HG03097 (cell line): ENCODE data around the gene SFXN4.
"Not testable (repeated sequence)": the region's sequence is repeated elsewhere in the genome, so short reads cannot be mapped to it uniquely, and the experiment has no call there.

Experiments
- ATAC-seq: cut with Tn5 transposase; IDR thresholded peaks from one replicate; pipeline ENCODE4 v1.9.1; 2021; ENCODE audit not compliant: unreplicated experiment, low FRiP score

SFXN4 gene

DNA sequence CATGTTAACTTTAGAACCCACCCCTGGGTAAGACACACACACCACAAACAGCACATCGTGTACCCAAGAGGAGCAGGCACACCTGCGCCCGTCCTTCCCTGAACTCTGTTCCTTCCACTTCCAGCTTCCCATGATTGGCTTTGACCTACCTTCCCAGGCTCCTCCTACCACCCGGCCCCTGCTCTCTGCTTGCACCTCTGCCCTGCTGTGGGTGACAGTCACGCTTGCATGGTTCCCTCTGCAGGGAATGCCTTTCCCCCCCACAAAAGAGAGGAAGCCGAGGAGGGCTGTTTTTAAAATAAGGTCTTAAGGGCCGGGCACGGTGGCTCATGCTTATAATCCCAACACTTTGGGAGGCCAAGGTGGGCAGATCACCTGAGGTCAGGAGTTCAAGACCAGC, 16.4 kb downstream of the SFXN4 start:
- ATAC-seq, result no peak

DNA sequence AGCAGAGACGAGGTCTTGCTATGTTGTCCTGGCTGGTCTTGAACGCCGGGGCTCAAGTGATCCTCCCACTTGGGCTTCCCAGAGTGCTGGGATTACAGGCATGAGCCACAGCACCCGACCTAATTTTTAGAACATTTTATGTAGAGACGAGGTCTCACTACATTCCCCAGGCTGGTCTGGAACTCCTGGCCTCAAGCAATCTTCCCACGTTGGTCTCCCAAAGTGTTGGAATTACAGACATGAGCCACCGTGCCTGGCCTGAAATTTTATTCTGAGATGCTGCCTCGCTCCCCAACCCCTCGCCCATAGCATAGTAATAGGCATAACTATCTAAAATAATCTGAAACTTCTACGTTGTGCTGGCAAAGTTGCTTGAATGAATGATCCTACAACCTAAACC, 21.9 kb downstream of the SFXN4 start:
- ATAC-seq, result no peak

DNA sequence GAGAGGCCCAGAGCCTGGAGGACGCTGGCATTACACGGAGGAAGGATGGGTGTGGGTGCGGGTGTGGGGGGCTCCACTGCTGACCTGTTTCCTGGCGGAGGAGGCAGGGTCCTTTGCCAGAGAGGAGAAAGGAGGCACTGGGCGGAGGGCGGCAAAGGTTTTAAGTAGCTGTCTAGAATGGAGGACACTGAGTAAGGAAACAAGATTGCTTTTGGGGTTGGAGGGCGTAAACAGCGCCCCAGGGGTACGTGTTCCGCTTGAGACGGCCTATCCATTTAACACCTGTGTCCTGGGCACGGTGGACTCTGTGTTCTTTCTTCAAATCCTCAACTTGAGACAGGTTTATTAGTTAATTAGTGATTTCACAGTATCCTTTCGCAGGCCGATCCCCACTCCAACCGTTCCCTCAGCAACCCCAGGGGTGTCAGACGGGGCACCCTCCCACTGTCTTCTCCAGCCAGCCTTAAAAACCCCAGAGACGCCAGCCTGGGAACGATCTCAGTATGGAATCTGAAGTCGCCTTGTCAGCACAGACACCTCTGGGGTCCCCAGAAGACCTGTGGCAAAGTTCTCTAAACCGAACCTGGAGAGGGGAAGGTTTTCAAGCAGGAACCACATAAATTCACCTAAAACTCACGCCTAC, 24.8 kb downstream of the SFXN4 start:
- no peak for ATAC-seq

DNA sequence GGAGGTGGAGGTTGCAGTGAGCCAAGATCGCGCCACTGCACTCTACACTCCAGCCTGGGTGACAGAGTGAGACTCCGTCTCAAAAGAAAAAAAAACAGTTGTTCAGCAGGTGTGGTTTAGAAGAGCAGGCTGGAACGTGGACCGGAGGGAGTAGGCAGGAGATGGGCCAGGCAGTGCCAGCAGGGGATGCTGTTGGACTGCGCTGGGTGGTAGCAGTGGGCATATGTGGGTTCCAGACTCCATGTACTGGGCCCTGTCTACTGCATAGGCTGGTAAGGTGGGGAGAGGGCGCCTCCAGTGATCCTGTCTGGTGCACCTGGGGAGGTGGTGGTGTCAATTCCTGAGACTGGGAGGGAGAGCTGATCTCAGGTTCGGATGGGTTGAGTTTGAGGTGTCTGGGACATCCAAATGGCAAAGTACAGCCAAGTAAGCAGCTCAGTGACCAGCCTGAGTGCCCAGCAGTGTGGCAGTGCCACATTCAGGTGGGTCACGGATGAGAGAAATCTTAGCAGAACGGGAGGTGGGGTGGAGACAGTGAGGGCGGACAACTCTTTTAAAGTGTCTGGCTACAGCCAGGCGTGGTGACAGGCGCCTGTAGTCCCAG, 25.9 kb downstream of the SFXN4 start:
- ATAC-seq, result no peak

DNA sequence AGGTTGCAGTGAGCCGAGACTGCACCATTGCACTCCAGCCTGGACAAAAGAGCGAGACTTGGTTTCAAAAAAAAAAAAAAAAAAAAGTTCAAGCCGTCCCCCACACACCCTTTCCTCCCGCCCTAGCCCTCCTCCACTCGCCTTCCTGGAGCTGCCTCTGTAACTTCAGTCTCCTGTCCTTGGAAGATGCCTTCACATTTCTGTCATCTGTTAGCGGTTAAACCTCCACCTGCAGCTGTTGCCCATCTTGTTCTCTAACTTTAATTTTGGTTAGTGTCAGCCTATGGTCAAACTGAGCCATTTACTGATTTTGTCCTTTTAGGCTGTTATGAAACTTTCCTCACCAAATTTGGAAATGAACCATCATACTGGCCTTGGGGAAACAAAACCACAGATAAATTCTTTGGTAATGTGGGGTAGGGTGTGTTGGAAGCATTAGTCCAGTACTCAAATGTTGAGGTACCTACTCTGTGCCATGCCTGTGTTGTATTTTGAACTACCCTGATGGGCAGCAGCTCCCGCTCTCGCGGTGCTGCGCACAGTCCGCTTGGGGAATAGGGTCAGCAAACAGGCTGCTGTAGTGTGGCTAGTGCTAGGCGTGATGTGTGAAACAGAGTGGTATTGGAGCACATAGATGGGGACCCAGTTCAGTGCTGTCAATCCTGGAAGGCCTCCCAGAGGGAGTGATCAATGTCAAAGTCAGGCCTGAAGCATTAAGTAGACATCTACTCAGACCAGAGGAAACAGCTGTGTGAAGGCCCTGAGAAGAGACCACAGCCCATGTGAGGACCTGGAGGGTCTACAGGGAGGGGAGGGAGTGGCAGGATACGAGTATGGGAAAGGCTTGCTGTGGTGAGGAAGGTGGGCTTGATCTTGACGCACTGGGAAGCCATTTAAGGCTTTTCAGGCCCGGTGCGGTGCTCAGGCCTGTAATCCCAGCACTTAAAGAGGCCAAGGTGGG, 26.9 kb downstream of the SFXN4 start:
- no peak for ATAC-seq

DNA sequence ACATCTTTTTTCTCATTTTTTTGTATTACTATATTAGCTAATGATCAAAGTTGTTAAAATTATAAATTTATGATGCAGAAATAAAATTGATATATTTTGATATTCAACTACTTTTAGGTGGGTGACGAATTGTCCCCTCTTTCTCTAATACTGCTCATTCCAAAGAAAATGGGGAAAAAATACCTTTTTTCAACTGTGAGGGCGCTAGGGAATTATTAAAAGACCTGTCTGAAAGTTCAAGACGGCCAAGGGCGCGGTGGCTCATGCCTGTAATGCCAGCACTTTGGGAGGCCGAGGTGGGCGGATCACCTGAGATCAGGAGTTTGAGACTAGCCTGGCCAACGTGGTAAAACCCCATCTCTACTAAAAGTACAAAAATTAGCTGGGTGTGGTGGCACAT, 27.6 kb downstream of the SFXN4 start:
- not testable (repeated sequence) for ATAC-seq

DNA sequence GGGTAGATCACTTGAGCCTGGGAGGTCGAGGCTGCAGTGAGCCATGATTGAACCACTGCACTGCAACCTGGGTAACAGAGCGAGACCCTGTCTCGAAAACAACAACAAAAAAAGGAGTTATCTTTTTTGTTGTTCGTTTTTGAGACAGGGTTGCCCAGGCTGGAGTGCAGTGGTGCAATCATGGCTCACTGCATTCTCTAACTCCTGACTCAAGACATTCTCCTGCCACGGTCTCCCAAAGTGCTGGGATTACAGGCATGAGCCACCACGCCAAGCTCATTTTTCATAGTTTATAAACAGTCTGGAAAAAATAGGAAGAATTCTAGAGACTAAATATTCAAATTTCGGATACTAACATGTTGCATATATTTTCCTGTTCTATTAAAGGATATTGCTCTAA, 29.4 kb downstream of the SFXN4 start:
- no peak for ATAC-seq

DNA sequence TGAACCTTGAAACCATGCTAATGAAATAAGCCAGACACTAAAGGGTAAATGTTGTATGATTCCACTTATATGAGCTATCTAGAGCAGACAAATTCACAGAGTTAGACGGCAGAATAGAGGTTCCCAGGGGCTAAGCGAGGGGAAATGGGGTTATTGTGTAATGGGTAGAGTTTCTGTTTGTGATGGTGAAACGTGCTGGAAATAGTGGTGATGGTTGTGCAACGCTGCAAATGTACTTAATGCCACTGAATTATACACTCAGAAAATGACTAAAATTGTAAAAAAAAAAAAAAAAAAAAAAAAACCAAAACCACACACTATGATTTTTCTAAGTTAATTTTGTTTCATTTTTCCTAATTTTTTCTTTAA, 30.0 kb downstream of the SFXN4 start:
- no peak for ATAC-seq

DNA sequence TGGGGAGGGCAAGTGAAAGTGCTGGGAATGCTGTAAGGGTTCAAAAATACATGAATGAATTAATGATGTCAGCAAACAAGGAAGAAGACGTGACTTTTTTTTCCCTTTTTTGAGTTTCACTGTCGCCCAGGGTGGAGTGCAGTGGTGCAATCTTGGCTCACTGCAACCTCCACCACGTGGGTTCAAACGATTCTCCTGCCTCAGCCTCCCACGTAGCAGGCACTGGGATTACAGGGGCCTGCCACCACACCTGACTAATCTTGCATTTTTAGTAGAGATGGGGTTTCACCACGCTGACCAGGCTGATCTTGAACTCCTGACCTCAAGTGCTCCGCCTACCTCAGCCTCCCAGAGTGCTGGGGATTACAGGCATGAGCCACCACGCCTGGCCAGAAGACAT, 31.6 kb downstream of the SFXN4 start:
- no peak for ATAC-seq

DNA sequence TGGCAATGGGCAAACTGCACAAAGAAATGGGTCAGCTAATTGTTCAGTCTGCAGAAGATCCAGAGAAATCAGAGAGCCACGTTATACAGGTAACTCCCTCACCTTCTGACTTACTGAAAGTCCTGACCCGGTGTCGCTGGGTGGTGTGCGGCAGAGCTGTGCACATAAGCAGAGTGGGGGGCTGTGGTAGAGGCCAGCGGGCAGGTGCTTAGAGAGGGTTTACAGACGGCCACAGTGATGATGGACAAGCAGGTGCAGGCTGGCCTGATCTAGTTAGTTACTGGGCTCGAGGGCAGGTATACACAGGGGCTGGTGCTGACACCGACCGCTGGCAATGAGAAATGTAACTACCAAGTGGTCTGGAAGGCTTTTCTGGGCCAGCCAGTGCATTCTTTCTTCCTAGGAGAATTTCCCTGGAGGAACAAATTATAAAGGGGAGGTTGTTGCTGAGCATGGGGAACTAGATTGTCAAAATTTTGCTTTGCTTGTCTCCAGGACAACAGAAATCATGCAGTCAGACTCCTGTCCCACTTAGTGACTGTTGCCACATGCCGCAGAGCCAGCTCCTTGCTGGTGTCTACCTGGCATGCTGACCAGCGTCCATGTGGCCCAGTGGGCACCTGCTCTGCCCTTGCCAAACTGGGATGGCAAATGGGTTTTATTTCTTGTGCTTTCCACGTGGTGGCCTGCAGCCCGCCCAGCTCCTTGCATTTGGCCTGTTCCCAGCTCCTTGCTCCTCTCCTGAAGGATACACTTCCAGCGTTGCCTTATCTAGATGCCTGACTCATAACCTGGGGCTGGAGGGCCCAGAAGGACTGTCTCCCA, 32.8 kb downstream of the SFXN4 start:
- ATAC-seq, result no peak

DNA sequence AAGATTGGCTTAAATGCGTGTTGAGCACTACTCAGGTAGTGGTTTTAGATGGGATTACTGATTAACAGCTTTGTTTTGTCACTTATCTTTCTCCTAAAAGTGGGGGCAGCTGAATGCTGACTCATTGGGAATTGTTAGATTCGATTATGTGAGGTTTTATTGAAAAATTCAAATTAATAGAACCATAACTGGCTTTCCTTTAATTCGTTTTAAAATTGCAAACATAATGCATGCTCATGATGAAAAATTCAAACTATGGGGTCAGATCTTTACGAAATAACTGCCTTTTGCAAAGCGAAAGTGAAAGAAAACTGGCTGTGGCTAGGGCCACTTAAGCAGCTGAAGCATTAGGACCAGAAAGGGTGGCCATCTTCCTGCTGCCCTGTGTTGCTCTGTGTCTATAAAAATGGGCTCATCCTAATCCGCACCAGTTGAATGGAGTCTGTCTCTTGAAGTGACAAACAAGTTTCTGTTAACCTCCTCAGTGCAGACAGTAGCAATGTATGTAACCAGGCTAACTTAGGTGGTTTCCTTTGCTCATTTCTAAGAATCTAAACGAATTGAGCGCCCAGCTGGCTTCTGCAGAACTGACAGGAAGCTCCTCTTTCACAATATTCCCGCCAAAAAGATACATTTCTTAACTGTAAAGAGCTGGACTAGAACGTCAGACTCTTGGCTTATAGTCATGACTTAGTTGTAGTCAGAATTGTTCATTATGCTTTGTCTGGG, 33.8 kb downstream of the SFXN4 start:
- ATAC-seq, result peak; percentile 74

DNA sequence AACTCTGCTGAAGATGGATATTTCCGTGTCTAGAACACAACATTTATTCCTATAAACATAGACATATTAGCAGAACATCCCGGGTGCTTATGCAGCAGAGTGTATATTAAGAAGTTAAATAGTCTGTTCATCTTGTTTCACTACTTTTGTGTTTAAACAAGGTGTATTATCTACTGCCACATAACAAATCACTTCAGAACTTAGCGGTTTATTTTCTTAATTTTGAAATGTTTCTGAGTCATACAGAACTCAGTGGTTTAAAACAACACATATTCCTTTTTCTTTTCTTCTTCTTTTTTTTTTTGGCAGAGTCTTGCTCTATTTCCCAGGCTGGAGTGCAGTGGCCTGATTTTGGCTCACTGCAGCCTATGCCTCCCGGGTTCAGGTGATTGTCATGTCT, 35.8 kb downstream of the SFXN4 start:
- no peak for ATAC-seq

DNA sequence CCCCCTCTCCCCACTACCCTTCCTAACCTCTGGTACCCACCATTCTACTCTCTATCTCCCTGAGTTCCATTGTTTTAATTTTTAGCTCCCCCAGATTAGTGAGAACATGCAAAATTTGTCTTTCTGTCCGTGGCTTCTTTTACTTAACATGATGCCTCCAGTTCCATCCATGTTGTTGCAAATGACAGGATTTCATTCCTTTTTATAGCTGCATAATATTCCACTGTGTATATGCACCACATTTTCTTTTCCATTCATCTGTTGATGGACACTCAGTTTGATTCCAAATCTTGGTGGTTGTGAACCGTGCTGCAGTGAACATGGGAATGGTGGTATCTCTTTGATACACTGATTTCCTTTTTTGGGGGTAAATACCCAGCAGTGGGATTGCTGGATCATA, 39.6 kb downstream of the SFXN4 start:
- ATAC-seq, result no peak

DNA sequence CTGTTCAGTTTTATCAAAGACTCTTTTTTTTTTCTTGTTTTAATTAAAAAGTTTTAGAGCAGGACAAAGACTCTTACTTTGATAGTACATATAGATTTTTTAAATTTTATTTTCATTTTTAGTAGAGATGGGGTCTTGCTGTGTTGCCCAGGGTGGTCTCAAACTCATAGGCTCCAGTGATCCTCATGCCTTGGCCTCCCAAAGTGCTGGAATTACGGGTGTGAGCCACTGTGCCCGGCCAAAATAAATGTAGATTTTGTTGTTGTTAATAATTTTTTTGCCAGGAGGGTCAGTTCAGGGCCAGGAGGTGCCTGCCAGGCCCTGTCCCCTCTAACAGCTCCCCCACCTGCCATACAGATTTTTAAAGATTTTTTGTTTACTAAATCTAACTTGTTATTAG, 44.6 kb downstream of the SFXN4 start:
- ATAC-seq, result no peak

DNA sequence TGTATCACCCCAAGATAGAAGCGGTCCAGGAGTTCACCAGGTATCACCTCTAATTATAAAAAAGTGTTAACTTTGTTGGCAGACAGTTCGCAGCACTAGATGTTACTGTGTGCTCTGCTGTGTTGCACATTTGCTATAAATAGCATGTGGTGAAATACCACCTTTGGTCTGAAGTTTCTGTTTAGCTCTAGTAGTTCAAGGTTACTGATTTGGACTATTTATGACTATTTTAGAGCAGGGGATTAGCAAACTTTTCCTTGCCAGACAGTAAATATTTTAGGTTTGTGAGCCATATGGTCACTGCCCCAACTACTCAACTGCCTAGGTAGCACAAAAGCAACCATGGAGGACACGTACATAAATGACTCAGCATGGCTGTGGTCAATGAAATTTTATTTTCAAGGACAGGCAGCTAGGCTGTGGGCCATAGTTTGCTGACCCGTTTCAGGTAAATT, 45.1 kb downstream of the SFXN4 start:
- ATAC-seq, result peak; percentile 77

DNA sequence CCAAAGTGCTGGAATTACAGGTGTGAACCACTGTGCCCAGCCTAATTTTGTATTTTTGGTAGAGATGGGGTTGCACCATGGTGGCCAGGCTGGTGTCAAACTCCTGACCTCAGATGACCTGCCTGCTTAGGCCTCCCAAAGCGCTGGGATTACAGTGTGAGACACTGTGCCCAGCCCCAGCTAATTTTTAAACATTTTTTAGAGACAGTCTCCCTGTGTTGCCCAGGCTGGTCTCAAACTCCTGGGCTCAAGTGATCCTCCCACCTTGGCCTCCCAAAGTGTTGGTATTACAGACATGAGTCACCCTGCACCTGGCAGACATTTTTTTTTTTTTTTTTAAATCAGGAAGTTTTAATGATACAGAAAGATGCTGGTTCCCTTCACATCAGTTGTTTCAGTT, 46.1 kb downstream of the SFXN4 start:
- ATAC-seq, result no peak

DNA sequence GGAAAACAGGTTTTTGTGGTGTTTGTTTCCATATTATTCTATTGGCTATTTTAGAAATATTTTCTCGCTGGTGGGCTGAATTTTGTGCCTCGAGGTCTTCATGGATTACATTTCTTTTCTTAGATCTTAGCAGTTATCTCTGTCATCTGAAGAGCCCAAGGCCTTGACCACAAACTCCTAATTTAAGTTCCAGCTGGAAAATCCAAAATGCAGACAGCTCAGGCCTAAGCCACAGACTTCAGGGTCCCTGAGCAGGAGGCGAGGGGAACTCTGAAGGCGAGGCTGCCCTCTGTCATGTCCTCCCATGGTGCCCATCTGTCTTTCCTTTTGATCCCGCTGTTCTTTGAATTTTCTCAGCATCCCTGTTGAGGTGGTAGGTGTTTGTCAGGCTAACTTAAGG, 47.3 kb downstream of the SFXN4 start:
- no peak for ATAC-seq

DNA sequence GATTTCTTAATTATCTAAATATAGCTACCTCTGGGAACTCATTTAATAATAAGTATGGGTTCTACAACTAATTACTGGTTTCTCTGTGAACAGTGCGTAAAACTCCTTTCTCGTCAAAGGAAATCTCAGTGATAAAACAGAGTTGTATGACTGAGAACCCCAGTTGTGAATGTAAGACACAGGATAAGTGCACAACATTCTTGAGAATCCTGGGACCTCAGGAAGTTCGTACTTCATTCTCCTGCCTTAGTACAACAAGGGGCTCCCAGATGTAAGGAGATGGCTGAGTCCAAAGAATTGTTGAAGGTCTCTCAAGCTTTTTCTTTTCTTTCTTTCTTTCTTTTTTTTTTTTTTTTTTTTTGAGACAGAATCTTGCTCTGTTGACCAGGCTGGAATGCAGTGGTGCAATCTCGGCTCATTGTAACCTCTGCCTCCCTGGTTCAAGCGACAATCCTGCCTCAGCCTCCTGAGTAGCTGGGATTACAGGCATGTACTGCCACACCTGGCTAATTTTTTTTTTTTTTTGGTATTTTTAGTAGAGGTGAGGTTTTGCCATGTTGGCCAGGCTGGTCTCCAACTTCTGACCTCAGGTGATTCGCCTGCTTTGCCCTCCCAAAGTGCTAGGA, 49.1 kb downstream of the SFXN4 start:
- ATAC-seq, result no peak

DNA sequence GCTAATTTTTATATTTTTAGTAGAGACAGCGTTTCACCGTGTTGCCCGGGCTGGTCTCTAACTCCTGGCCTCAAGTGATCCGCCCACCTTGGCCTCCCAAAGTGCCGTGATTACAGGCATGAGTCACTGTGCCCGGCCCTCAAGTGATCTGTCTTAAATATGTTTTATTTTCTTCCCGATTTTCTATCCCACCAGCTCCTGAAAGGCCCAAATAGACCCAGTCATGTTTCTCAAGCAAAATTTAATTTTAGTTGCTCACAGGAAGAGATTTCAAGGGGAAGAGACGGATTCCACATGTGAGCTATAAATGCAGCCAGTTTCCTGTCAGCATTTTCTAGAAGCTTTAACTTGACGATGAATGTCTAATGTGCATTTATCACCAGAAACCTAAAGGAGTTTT, 49.6 kb downstream of the SFXN4 start:
- ATAC-seq, result no peak
